Esophagus muscularis mucosa (tissue), 4 donors: ENCODE data around the gene GALT. TPM values are rescaled to one million over a fixed set of nuclear protein-coding genes. Genes with fewer than 3 reads are reported as not detected.
"Not testable (repeated sequence)": the region's sequence is repeated elsewhere in the genome, so short reads cannot be mapped to it uniquely, and the experiment has no call there.

Experiments
- DNase-seq: peaks from one replicate; pipeline ENCODE4 v3.0.0-alpha.2; 2017; ENCODE audit errors: extremely low spot score
- H3K27ac ChIP-seq, 4 donors: fragments of 200-600 bp; sonication (generic); replicated peaks in 1 of 4; 1 replicate in 3 of 4; 2 replicates in 1 of 4; pipeline ENCODE4 v1.5.1; 2016 to 2019; ENCODE audit warnings: mild to moderate bottlenecking in 1 of 4
- H3K27me3 ChIP-seq, 4 donors: fragments of 200-600 bp; sonication (generic); one replicate each; pipeline versions ENCODE4 v1.5.1 to v1.6.0; 2016 to 2019
- H3K36me3 ChIP-seq, 4 donors: fragments of 200-600 bp; sonication (generic); one replicate each; pipeline ENCODE4 v1.5.1; 2016 to 2019
- H3K4me1 ChIP-seq, 4 donors: fragments of 200-600 bp; sonication (generic); one replicate each; pipeline ENCODE4 v1.5.1; 2016 to 2019
- H3K4me3 ChIP-seq, 4 donors: fragments of 200-600 bp; sonication (generic); 1 replicate in 2 of 4; 2 replicates in 2 of 4; pipeline ENCODE4 v1.5.1; 2016 to 2019; ENCODE audit warnings: mild to moderate bottlenecking in 4 of 4, moderate library complexity in 1 of 4
- H3K9me3 ChIP-seq, 4 donors: fragments of 200-600 bp; sonication (generic); 1 replicate in 3 of 4; 2 replicates in 1 of 4; pipeline ENCODE4 v1.5.1; 2016 to 2019
- CTCF ChIP-seq, 3 experiments: fragments of 200-600 bp in 2 of 3; fragments of 450-650 bp in 1 of 3; sonication (generic) in 2 of 3; IDR thresholded peaks; one replicate each; pipeline ENCODE4 v1.5.1; 2017 to 2019; ENCODE audit warnings: antibody characterized with exemption in 3 of 3, mild to moderate bottlenecking in 2 of 3, moderate library complexity in 1 of 3
- EP300 ChIP-seq: sonication (generic); formaldehyde crosslinking; IDR thresholded peaks from one replicate; pipeline ENCODE4 v1.6.1; 2017; ENCODE audit warnings: antibody characterized with exemption
- POLR2A ChIP-seq: fragments of 450-650 bp; IDR thresholded peaks from one replicate; pipeline ENCODE4 v1.6.1; 2017; ENCODE audit warnings: antibody characterized with exemption, moderate library complexity, mild to moderate bottlenecking, low read depth
- POLR2AphosphoS5 ChIP-seq, 2 donors: sonication (generic); formaldehyde crosslinking; IDR thresholded peaks; one replicate each; pipeline ENCODE4 v1.6.1; 2017; ENCODE audit warnings: antibody characterized with exemption in 2 of 2
- WGBS: methylation state at CpG from one replicate; pipeline ENCODE4 v1.1.5; 2018; 5-methylcytosine and 5-hydroxymethylcytosine counted together
- intact Hi-C: fragments of 100-400 bp; cut with DNase I; formaldehyde crosslinking; loops from one replicate; pipeline ENCODE4 v1.15.1; 2023
- total RNA-seq, 4 donors: library from RNA; depleted of rRNA; stranded (reverse); fragments of >200 nt; gene quantifications; one replicate each; pipeline versions ENCODE4 v1.1.0 to v1.2.1, GENCODE V29; 2016

The GALT gene
- total RNA-seq, 4 donors from 2014 or later: 15.9 to 34.7 (median 22.9) TPM

DNA sequence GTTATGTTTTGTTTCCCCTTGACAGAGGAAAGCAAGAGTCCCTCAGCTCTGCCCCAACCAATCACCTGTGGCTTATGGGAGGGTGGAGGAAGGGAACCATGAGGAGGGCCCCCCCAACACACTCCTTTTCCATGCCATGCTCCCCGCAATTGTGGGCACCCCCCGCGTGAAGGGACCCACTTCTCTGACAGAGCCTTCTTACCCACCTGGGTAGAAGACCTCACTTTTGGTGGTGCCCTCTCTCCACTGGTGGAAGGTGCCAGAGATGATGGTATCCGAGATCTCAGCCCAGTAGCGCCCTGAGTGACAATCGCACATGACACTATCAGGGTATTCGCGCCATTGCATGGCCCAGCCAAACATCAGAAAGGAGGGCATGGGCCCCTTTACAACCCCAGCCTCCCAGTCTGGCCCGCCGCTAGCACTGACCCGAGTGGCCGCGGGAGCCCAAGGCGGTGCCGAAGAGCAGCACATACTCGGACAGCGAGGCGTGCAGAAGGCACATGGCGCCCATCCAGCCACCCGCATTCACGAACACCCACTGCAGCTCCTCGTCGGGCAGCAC lies 9.6 kb upstream of the GALT start:
- Histone ChIP-seq H3K9me3 (peaks cover 0 to 3% (median 0%) of the 10 kb centered on the region in 4 donors), H3K27me3 (peaks cover 0 to 4% (median 0%) of the 10 kb centered on the region in 4 donors), H3K4me3 (peak overlapping the region; percentile 69 to 92 (median 75)), H3K4me1 (peaks cover 23 to 36% (median 34%) of the 10 kb centered on the region in 4 donors), H3K27ac (peak overlapping the region; percentile 81 to 89 (median 84)), H3K36me3 (peaks cover 0 to 14% (median 12%) of the 10 kb centered on the region in 4 donors)
- intact Hi-C loops: no loop called here
- no peak for DNase-seq
- whole genome bisulfite sequencing: 25% methylated on average over 3 of the region's 23 CpGs
- no peak for TF ChIP-seq EP300
- TF ChIP-seq POLR2A: no peak
- no peak for TF ChIP-seq CTCF (IDR thresholded peaks at IDR 0.05)
- no peak for TF ChIP-seq POLR2AphosphoS5 (IDR thresholded peaks at IDR 0.05)

GRCh38 chr9:34637356-34638137 lies 8.9 kb upstream of the GALT start, which contains the start of gene SIGMAR1:
SIGMAR1 (minus strand) TSS chr9:34637787; CDS start chr9:34637697, 90 bp downstream.
- WGBS: 0% methylated on average over 5 of the region's 74 CpGs
- peaks cover 23 to 36% (median 34%) of the 10 kb centered on the region in 4 donors for H3K4me1 ChIP-seq
- peak within 1 kb of the TSS; percentile 69 to 92 (median 75) for H3K4me3 ChIP-seq
- H3K9me3 ChIP-seq: peaks cover 0 to 3% (median 0%) of the 10 kb centered on the region in 4 donors
- H3K36me3 ChIP-seq: peaks cover 0 to 14% (median 12%) of the 10 kb centered on the region in 4 donors
- intact Hi-C loops: no loop called here
- TF ChIP-seq CTCF (IDR thresholded peaks at IDR 0.05) (peak in 1 of 3 experiments; percentile 10), EP300 (no peak), POLR2AphosphoS5 (IDR thresholded peaks at IDR 0.05) (peak; percentile 89 to 92)
- H3K27ac ChIP-seq: peak within 1 kb of the TSS; percentile 81 to 89 (median 84)
- H3K27me3 ChIP-seq: peaks cover 0 to 4% (median 0%) of the 10 kb centered on the region in 4 donors
- DNase-seq: peak; percentile 98

- peaks cover 0 to 14% (median 12%) of the 10 kb centered on the region in 4 donors for H3K36me3 ChIP-seq
- H3K27ac ChIP-seq: peak overlapping the region; percentile 81 to 89 (median 84)
- 22% methylated on average over 7 of the region's 7 CpGs for WGBS
- H3K27me3 ChIP-seq: peaks cover 0 to 4% (median 0%) of the 10 kb centered on the region in 4 donors
- peak overlapping the region; percentile 69 to 92 (median 75) for H3K4me3 ChIP-seq
- TF ChIP-seq POLR2A (no peak), CTCF (IDR thresholded peaks at IDR 0.05) (no peak), EP300 (no peak), POLR2AphosphoS5 (IDR thresholded peaks at IDR 0.05) (no peak)
- intact Hi-C loops: no loop called here
- peaks cover 23 to 36% (median 34%) of the 10 kb centered on the region in 4 donors for H3K4me1 ChIP-seq
- H3K9me3 ChIP-seq: peaks cover 0 to 3% (median 0%) of the 10 kb centered on the region in 4 donors
- no peak for DNase-seq
Observed at GRCh38 chr9:34638138-34638445, 8.4 kb upstream of the GALT start.

GRCh38 chr9:34639322-34639721 lies 7.2 kb upstream of the GALT start:
- Histone ChIP-seq H3K4me1 (peaks cover 23 to 32% (median 29%) of the 10 kb centered on the region in 4 donors), H3K36me3 (peaks cover 0 to 14% (median 12%) of the 10 kb centered on the region in 4 donors)
- intact Hi-C loops, H3K4me3 ChIP-seq, DNase-seq, H3K27ac ChIP-seq, H3K9me3 ChIP-seq, H3K27me3 ChIP-seq: not testable (repeated sequence)
- 87% methylated on average over 8 of the region's 8 CpGs for WGBS

DNA sequence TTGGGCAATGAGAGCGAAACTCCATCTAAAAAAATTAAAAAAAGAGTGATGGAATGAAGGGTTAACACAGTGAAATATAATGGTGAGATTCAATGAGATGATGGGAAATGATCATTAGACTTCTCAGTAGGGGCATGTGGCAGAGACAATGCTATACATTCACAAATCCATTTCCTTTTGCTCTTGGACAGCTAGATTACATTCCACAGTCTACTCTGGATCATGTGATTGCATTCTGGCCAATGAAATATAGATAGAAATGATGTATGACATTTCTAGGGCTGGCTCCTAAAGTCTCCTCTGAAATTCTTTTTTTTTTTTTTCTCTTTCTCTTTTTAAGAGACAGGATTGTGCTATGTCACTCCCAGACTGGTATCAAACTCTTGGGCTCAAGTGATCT lies 3.8 kb upstream of the GALT start:
- WGBS: 89% methylated on average over 1 of the region's 1 CpG
- intact Hi-C loops: no loop called here

More for the DNA sequence above, 3.8 kb upstream of the GALT start:
- Histone ChIP-seq H3K36me3 (no peaks in the 10 kb centered on the region), H3K27me3 (peaks cover 0 to 4% (median 0%) of the 10 kb centered on the region in 4 donors), H3K9me3 (peaks cover 0 to 3% (median 0%) of the 10 kb centered on the region in 4 donors), H3K4me1 (peaks cover 22 to 27% (median 25%) of the 10 kb centered on the region in 4 donors), H3K4me3 (no peak overlapping the region), H3K27ac (no peak overlapping the region)
- TF ChIP-seq POLR2A (no peak), POLR2AphosphoS5 (IDR thresholded peaks at IDR 0.05) (no peak), CTCF (IDR thresholded peaks at IDR 0.05) (no peak), EP300 (no peak)
- DNase-seq: no peak
